CD14-positive monocyte (primary cell): ENCODE results near the gene LHX4. TPM values are rescaled to one million over a fixed set of nuclear protein-coding genes. Genes with fewer than 3 reads are reported as not detected.

Source experiments
- DNase-seq, 3 donors: peaks; one replicate each; pipeline ENCODE4 v3.0.0-alpha.2; 2011 to 2022
- H2AFZ ChIP-seq: 2 replicates; pipeline ENCODE4 v1.6.0; 2012; ENCODE audit warnings: mild to moderate bottlenecking, low read depth, low read length, inconsistent platforms; ENCODE audit not compliant: insufficient read depth, poor library complexity, severe bottlenecking
- H3K27ac ChIP-seq, 2 donors: 1 replicate in 1 of 2; 2 replicates in 1 of 2; pipeline ENCODE4 v1.5.1; 2012 to 2013; ENCODE audit warnings: low read length in 2 of 2, control low read depth in 1 of 2, inconsistent platforms in 1 of 2, low read depth in 1 of 2, mild to moderate bottlenecking in 1 of 2
- H3K27me3 ChIP-seq, 2 donors: one replicate each; pipeline versions ENCODE4 v1.6.0 to v1.6.1; 2011 to 2013; ENCODE audit warnings: low read length in 2 of 2; ENCODE audit not compliant: control insufficient read depth in 2 of 2, insufficient read depth in 2 of 2
- H3K36me3 ChIP-seq, 2 donors: replicated peaks in 1 of 2; 1 replicate in 1 of 2; 2 replicates in 1 of 2; pipeline versions ENCODE4 v1.5.1 to v1.6.1; 2012 to 2013; ENCODE audit warnings: low read length in 2 of 2, control low read depth in 1 of 2, inconsistent platforms in 1 of 2, mild to moderate bottlenecking in 1 of 2; ENCODE audit not compliant: insufficient read depth in 2 of 2, control insufficient read depth in 1 of 2
- H3K4me1 ChIP-seq, 2 donors: 1 replicate in 1 of 2; 2 replicates in 1 of 2; pipeline versions ENCODE4 v1.5.1 to v1.6.1; 2012 to 2013; ENCODE audit warnings: low read length in 2 of 2, control low read depth in 1 of 2, inconsistent platforms in 1 of 2, mild to moderate bottlenecking in 1 of 2, moderate library complexity in 1 of 2; ENCODE audit not compliant: insufficient read depth in 2 of 2, control insufficient read depth in 1 of 2
- H3K4me2 ChIP-seq: replicated peaks from 2 replicates; pipeline ENCODE3; 2012; ENCODE audit warnings: low read length, moderate library complexity, mild to moderate bottlenecking; ENCODE audit not compliant: poor library complexity, severe bottlenecking; ENCODE audit errors: extremely low read depth
- H3K4me3 ChIP-seq, 3 experiments: fragments of 200-600 bp in 1 of 3; sonication (generic) in 1 of 3; replicated peaks in 1 of 3; 1 replicate in 2 of 3; 2 replicates in 1 of 3; pipeline ENCODE4 v1.5.1; 2011 to 2013; ENCODE audit warnings: low read length in 3 of 3, mild to moderate bottlenecking in 3 of 3, control low read depth in 2 of 3, low read depth in 2 of 3, inconsistent platforms in 1 of 3, moderate library complexity in 1 of 3
- H3K79me2 ChIP-seq: 2 replicates; pipeline ENCODE4 v1.6.0; 2012; ENCODE audit warnings: mild to moderate bottlenecking, control low read depth, inconsistent platforms, low read length, moderate library complexity; ENCODE audit not compliant: insufficient read depth
- H3K9ac ChIP-seq: 2 replicates; pipeline ENCODE4 v1.6.0; 2017; ENCODE audit warnings: low read length, mild to moderate bottlenecking; ENCODE audit not compliant: insufficient read depth, poor library complexity, severe bottlenecking
- H3K9me3 ChIP-seq, 2 donors: replicated peaks in 1 of 2; 1 replicate in 1 of 2; 2 replicates in 1 of 2; pipeline versions ENCODE4 v1.5.1 to v1.6.1; 2012 to 2013; ENCODE audit warnings: low read length in 2 of 2, control low read depth in 1 of 2; ENCODE audit not compliant: control insufficient read depth in 1 of 2, insufficient read depth in 1 of 2
- H4K20me1 ChIP-seq: 2 replicates; pipeline ENCODE4 v1.6.0; 2012; ENCODE audit warnings: mild to moderate bottlenecking, low read length, control low read depth, moderate library complexity; ENCODE audit not compliant: insufficient read depth
- H3K27ac Mint-ChIP-seq, 7 donors: one replicate each; pipeline ENCODE4 v1.8.0; 2020; ENCODE audit warnings: mild to moderate bottlenecking in 7 of 7, mixed read lengths in 7 of 7, moderate library complexity in 6 of 7, inconsistent platforms in 2 of 7
- H3K27me3 Mint-ChIP-seq, 3 donors: one replicate each; pipeline ENCODE4 v1.8.0; 2021 to 2022; ENCODE audit warnings: low read depth in 3 of 3, mild to moderate bottlenecking in 3 of 3, mixed read lengths in 3 of 3, moderate library complexity in 3 of 3, inconsistent platforms in 1 of 3
- H3K36me3 Mint-ChIP-seq, 2 donors: one replicate each; pipeline ENCODE4 v1.8.0; 2020; ENCODE audit warnings: mixed read lengths in 2 of 2, inconsistent platforms in 1 of 2, mild to moderate bottlenecking in 1 of 2
- H3K4me1 Mint-ChIP-seq: one replicate; pipeline ENCODE4 v1.8.0; 2020; ENCODE audit warnings: mild to moderate bottlenecking, mixed read lengths
- H3K4me3 Mint-ChIP-seq, 2 donors: one replicate each; pipeline ENCODE4 v1.8.0; 2020; ENCODE audit warnings: mild to moderate bottlenecking in 2 of 2, mixed read lengths in 2 of 2, moderate library complexity in 1 of 2
- H3K9me3 Mint-ChIP-seq, 7 donors: one replicate each; pipeline ENCODE4 v1.8.0; 2020 to 2022; ENCODE audit warnings: mixed read lengths in 7 of 7, mild to moderate bottlenecking in 6 of 7, moderate library complexity in 6 of 7, inconsistent platforms in 2 of 7
- WGBS: methylation state at CpG from one replicate; pipeline ENCODE4 v1.1.5; 2013; ENCODE audit warnings: missing lambda C conversion rate; ENCODE audit not compliant: insufficient coverage; 5-methylcytosine and 5-hydroxymethylcytosine counted together
- intact Hi-C, 2 donors: fragments of 100-400 bp; cut with micrococcal nuclease; formaldehyde crosslinking; loops; one replicate each; pipeline versions ENCODE4 v1.15.0 to v1.15.1; 2023
- polyA plus RNA-seq, 3 donors: library from polyadenylated mRNA; depleted of rRNA in 1 of 3; unstranded in 2 of 3; stranded (reverse) in 1 of 3; fragments of 300-500 nt in 2 of 3; fragments of >200 nt in 1 of 3; fragmentation: Illumina TruSeq in 2 of 3; gene quantifications; 1 replicate in 2 of 3; 2 replicates in 1 of 3; pipeline ENCODE4 v1.2.3, GENCODE V29; 2012 to 2021
- TF ChIP-seq, protein P1 (sequence below): fragments of 200-600 bp; IDR thresholded peaks from one replicate; pipeline ENCODE4 v1.8.0; 2022; ENCODE audit warnings: antibody characterized with exemption, mild to moderate bottlenecking

The LHX4 gene
- polyA plus RNA-seq, 3 donors, result not detected

DNA sequence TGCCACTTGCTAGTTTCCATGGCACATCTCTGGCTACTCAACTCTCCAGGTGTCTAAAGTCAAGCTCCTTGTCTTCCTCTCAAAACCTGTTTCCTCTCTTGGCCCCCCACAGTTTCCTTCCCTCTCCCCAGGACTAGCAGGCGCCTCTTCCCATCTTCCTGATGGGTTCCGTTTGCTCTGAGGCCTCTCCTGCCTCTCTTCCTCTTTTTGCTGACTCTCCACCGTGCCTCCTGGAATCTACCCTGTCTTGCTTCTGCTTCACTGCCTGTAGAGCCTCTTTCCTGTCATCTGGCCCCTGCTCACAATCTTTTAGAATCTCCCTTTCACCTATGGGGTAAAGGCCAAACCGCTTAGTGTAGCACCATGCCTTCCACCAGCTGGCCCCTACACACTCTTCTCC lies 21.8 kb upstream of the LHX4 start:
- H3K4me2 ChIP-seq, result no peak overlapping the region
- no peaks in the 10 kb centered on the region for H3K27me3 ChIP-seq
- no peaks in the 10 kb centered on the region for H4K20me1 ChIP-seq
- peak overlapping the region in 4 of 7 donors; percentile 2 to 77 (median 23) for H3K27ac Mint-ChIP-seq
- no peak overlapping the region for H3K27ac ChIP-seq
- no peaks in the 10 kb centered on the region for H3K79me2 ChIP-seq
- no peak overlapping the region for H3K4me3 Mint-ChIP-seq
- H3K9me3 Mint-ChIP-seq, result peaks cover 0 to under 1% (median 0%) of the 10 kb centered on the region in 7 donors
- H3K36me3 Mint-ChIP-seq, result no peaks in the 10 kb centered on the region
- H3K9me3 ChIP-seq, result no peaks in the 10 kb centered on the region
- no peaks in the 10 kb centered on the region for H3K36me3 ChIP-seq
- H3K4me1 ChIP-seq, result peaks cover 10 to 12% of the 10 kb centered on the region in 2 donors
- H3K4me1 Mint-ChIP-seq, result peaks cover 14% of the 10 kb centered on the region
- TF ChIP-seq, protein P1, sequence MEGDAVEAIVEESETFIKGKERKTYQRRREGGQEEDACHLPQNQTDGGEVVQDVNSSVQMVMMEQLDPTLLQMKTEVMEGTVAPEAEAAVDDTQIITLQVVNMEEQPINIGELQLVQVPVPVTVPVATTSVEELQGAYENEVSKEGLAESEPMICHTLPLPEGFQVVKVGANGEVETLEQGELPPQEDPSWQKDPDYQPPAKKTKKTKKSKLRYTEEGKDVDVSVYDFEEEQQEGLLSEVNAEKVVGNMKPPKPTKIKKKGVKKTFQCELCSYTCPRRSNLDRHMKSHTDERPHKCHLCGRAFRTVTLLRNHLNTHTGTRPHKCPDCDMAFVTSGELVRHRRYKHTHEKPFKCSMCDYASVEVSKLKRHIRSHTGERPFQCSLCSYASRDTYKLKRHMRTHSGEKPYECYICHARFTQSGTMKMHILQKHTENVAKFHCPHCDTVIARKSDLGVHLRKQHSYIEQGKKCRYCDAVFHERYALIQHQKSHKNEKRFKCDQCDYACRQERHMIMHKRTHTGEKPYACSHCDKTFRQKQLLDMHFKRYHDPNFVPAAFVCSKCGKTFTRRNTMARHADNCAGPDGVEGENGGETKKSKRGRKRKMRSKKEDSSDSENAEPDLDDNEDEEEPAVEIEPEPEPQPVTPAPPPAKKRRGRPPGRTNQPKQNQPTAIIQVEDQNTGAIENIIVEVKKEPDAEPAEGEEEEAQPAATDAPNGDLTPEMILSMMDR, result no peak
- no peak overlapping the region for H2AFZ ChIP-seq
- H3K27me3 Mint-ChIP-seq, result peaks cover 4 to 13% (median 5%) of the 10 kb centered on the region in 3 donors
- H3K9ac ChIP-seq, result no peak overlapping the region
- intact Hi-C loops, result no loop called here
- DNase-seq, result peak in 2 of 3 donors; percentile 40 to 69
- 14% methylated on average over 4 of the region's 4 CpGs for WGBS
- no peak overlapping the region for H3K4me3 ChIP-seq

DNA sequence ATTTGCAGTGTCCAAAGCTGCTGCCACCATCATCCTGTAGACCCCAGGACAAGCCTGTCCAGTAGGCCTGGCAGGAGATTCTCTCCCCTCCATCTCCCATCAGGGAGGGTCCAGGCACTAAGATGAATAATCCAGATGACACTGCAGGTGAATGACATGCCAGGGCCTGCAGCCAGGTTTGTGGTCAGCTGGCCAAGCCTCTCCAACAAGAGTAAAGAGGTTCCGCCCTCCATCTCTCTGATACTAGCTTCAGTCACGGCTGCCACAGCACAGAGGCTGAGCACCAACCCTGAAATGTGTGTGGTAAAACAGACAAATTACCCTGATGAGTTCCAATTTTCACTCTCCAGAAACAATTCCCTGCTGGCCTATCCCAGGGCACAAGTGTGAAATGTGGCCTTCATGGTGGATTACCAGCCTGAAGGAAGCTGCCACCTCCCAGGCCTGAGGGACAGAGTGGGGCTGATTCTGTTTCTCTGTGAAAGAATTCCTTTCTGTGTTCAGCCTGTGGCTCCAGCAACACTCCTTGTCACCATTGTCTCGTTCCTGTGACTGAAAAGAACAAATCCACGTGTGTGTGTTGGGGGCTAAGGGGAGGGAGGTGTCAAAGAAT lies 19.9 kb upstream of the LHX4 start:
- H3K4me1 Mint-ChIP-seq, result peaks cover 15% of the 10 kb centered on the region
- peaks cover 4 to 9% (median 5%) of the 10 kb centered on the region in 3 donors for H3K27me3 Mint-ChIP-seq
- H3K79me2 ChIP-seq, result no peaks in the 10 kb centered on the region

More for the DNA sequence above, 19.9 kb upstream of the LHX4 start:
- TF ChIP-seq, protein P1, result no peak
- Mint-ChIP-seq H3K36me3 (no peaks in the 10 kb centered on the region), H3K4me3 (no peak overlapping the region), H3K9me3 (peaks cover 0 to 3% (median 0%) of the 10 kb centered on the region in 7 donors), H3K27ac (no peak overlapping the region)
- H3K27me3 ChIP-seq, result no peaks in the 10 kb centered on the region
- 100% methylated on average over 1 of the region's 4 CpGs for WGBS
- H3K9me3 ChIP-seq, result no peaks in the 10 kb centered on the region
- H3K27ac ChIP-seq, result no peak overlapping the region
- DNase-seq, result no peak
- no peak overlapping the region for H3K4me3 ChIP-seq
- H3K36me3 ChIP-seq, result no peaks in the 10 kb centered on the region
- H4K20me1 ChIP-seq, result no peaks in the 10 kb centered on the region
- peaks cover 10 to 12% of the 10 kb centered on the region in 2 donors for H3K4me1 ChIP-seq
- intact Hi-C loops, result no loop called here
- no peak overlapping the region for H3K4me2 ChIP-seq
- no peak overlapping the region for H2AFZ ChIP-seq
- no peak overlapping the region for H3K9ac ChIP-seq
